Measurements from ENCODE around the gene MTG2.

GRCh38 chr20:62163485-62163865, 19.4 kb upstream of the MTG2 start:
- no peak for TF ChIP-seq POLR2AphosphoS5 (IDR thresholded peaks at IDR 0.05; ENCODE audit: low read depth)
- no peak for TF ChIP-seq REST (IDR thresholded peaks at IDR 0.05; ENCODE audit: unreplicated experiment)
- TF ChIP-seq CTCF (conservative IDR thresholded peaks at IDR 0.05; ENCODE audit: low read depth in 2 of 2): no peak
- TF ChIP-seq ZNF331 (CRISPR knock-in tag; IDR thresholded peaks at IDR 0.05; ENCODE audit: low read depth): no peak
- TF ChIP-seq EZH2 (IDR thresholded peaks at IDR 0.05; ENCODE audit: low read depth, unreplicated experiment): no peak
- TF ChIP-seq CREB1 (CRISPR knock-in tag; IDR thresholded peaks at IDR 0.05; ENCODE audit: low read depth): no peak
- no peak for TF ChIP-seq EZH2phosphoT487 (IDR thresholded peaks at IDR 0.05; ENCODE audit: unreplicated experiment)
- TF ChIP-seq JUNB (IDR thresholded peaks at IDR 0.05; ENCODE audit: unreplicated experiment): no peak
- TF ChIP-seq ETS1 (IDR thresholded peaks at IDR 0.05): no peak
- TF ChIP-seq ZNF114 (CRISPR knock-in tag; IDR thresholded peaks at IDR 0.05): no peak
- TF ChIP-seq STAT1 (IDR thresholded peaks at IDR 0.05; ENCODE audit: unreplicated experiment): no peak
- no peak for TF ChIP-seq ZNF462 (CRISPR knock-in tag; IDR thresholded peaks at IDR 0.05)

Measured in GM23338 (cell line).